ENCODE data around the gene RASSF1. TPM values are rescaled to one million over a fixed set of nuclear protein-coding genes. Genes with fewer than 3 reads are reported as not detected.

The RASSF1 gene
- total RNA-seq, 1 donor from 2014 or later, result 10.5 TPM

DNA sequence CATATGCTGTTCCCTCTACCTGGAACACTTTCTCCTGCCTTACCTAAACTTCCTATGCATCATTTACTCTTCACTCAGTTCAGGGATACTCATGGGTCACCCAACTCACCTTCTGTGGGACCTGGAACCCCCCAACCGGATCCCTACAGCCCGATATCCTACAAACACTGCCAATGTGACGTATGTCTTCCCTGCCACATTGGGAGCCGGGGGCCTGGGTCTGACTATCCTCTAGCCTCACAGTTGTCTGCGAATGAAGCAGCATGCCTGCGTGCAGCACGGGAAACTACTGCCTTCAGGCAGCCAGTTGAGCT, 9.5 kb upstream of the RASSF1 start:
- intact Hi-C loops (cut with micrococcal nuclease), result no loop called here
- no peak for ATAC-seq
- no peak for DNase-seq

DNA sequence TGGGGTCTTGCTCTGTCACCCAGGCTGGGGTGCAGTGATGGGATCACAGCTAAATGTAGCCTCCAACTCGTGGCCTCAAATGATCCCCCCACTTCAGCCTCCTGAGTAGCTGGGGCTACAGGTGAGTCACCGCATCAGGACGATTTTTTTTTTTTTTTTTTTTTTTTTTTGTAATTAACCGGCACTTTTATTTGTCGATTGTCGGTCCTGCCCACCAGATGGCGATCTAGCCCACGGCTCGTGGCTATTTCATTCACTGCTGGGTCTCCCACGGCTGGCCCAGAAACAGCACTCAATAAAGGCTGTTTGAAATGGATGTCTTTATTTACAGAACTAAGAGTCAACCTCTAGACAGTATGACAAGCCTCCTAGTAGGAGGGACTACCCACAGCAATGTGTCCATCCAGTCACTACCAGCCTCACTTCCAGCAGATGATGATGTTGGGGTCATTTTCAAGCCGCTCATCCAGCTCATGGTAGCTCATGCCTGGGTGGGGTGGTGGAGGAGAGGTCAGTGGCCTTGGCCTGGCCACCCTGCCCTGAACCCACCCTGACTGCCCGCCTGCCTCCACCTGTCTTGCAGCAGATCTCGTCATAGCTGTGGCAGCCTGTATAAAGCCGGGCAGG, 6.7 kb upstream of the RASSF1 start:
- no peak for ATAC-seq
- peak; percentile 77 for DNase-seq
- intact Hi-C loops (cut with micrococcal nuclease), result loop anchor here (5.0 kb wide), 1 partner anchor 195 kb away; no protein-coding TSS in a partner anchor

DNA sequence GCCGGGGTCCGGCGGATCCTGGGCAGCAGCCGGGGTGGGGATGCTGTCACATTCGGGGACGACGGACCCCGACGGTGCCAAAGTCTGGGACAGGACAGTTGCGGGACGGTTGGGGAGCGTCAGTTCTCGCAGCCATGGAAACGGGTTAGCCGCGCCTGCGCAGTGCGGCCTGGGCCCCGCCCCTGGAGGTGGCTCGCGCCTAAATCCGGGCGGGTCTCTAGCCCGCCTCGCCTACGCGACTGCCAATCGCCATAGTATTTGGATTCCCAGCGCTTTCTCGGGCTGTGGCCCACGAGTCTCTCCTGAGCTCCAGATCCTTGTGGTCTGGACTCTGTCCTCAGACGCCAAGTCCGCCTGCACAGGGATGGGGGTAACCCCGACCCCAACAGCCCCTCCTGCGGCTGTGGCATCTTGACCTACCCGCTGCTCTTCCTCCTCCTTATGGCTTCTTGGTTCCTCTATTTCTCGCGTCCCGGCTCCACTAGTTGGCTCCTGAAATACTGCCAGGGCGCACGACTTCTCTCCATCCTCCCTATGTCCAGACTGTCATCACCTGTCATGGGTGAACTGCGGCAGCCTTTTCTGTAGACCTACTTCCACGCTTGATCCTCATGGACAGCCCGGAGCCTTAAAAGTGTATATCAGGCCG, 5.1 kb upstream of the RASSF1 start, which contains the start of gene ZMYND10:
Gene ZMYND10, minus strand, starts transcription at position 147 of the 649 bp plus-strand sequence. CDS start 153 bp downstream, outside the sequence.
- peak; percentile 87 for DNase-seq
- intact Hi-C loops (cut with micrococcal nuclease), result loop anchor here (5.0 kb wide), 1 partner anchor 197 kb away; no protein-coding TSS in a partner anchor
- ATAC-seq, result peak; percentile 36

DNA sequence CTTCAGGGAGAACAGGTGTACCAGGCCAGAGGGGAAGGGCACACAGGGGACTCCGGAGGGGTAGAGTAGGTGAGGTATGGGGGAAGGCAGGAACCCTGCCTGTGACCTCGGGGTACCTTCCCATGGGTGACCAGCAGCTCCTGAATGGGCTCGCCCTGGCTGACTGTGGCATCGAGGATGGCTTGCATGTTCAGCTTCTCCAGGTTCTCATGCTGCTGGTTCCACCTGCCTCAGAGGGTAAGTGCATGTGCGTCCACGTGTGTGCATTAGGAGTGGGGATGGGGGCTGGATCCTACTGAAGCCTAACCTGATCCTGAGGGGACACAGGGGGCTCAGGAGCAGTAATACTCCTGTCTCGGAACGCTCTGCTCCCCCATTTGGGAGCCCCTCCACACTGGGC, 4.4 kb upstream of the RASSF1 start:
- DNase-seq (no peak), ATAC-seq (no peak)
- intact Hi-C loops (cut with micrococcal nuclease), result loop anchor here (5.0 kb wide), 1 partner anchor 197 kb away; no protein-coding TSS in a partner anchor

DNA sequence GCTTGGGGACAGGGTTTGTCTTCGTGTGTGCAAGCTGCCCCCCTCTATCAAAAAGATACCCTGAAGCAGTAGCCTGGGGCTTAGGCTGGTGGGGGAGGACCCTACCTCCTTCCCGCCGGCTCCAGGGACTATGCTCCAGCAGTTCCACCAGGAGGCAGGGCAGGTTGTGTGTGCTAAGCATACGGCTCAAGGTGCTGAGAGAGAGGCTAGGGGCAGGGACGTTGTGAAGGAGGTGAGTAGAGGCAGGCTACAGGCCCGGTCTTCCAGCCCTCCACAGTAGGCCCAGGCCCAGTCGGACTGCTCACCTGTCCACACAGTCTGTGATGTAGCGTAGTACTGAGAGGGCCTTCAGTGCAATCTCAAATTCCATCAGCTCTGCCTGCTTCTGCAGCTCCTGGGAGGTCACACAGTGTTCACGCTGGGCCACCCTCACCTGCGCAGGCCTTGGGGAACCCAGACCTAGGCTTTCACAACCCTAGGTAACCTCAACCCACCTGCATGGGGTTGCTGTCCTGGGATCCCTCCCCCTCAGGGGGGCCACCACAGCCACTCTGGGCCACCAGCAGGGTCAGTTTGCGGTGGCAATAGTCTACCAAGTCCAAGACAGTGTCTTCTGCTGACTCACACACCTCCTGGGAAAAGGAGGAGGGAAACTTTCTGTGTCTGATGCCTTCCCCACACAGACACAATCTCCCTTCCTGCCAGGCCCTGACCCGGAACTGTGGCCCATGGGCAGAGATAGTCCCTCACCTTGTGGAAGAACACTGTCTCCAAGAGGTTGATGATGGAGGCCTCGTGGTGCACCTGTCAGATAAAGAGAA, 2.4 kb upstream of the RASSF1 start:
- ATAC-seq (no peak), DNase-seq (no peak)
- intact Hi-C loops (cut with micrococcal nuclease), result no loop called here

DNA sequence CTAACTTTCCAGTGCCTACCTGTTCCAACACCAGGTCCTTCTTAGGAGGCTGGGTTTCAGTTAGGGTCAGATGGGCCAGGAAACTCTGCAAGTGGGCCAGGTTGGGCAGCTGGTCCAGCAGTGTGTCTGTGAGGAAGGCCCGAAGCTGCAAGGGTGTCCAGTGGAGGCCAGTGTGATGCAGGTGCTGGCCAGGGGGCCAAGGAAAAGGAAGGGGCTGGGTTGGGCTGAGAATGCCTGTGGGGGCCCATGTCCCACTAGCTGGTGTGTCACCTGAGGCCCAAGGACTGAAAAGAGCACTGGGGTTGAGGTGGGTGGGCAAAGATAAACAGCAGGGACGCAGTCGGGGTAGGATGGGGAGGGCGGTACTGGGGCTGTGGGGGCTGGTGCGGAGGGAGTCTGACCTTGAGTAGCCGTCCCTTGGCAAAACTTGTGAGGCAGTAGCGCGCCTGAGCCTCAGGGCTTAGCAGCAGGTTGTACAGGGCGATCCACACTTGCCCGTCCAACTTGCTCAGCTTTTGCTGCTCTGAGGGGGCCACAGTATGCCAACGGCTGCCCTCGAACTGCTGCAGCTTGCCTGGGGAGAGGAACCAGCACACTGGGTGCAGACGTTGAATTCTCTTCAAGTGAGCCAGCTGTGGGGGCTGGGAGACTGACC, 1.5 kb upstream of the RASSF1 start:
- ATAC-seq, result no peak
- DNase-seq, result no peak
- intact Hi-C loops (cut with micrococcal nuclease), result no loop called here

DNA sequence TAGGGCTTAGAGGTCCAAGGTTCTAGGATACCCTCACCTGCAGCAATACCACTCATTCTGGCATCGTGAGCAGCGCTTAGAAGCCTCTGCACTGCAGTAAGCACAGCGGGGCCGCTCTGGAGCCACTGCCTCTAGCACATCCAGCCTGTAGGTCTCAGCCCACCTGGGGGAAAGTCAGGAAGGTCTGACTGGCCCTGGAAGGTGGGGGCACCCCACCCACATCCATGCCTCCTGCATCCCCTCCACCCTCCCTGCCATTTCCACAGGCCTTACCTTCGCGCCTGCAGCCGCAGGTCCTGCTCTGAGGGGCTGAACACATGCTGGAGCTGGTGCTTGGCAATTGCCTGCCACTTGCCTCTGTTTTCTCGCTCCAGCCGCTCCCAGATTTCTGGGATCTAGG, 901 bp upstream of the RASSF1 start:
- ATAC-seq (no peak), DNase-seq (no peak)
- intact Hi-C loops (cut with micrococcal nuclease), result no loop called here

DNA sequence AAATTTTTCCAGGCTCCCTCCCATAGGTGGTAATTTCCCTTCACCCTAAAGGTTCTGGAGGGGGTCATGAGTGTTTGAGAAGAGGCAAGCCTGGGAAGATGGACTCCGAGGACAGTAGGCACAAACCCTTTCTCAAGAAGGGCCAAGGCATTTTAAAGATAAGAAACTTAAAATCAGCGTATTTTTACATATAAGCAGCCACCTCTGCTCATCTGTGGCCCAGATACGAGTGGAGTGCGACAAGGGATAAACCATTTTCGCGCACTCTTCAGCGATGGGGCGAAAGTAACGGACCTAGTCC, 539 bp downstream of the RASSF1 start:
- DNase-seq, result no peak
- intact Hi-C loops (cut with micrococcal nuclease), result no loop called here
- ATAC-seq, result no peak

DNA sequence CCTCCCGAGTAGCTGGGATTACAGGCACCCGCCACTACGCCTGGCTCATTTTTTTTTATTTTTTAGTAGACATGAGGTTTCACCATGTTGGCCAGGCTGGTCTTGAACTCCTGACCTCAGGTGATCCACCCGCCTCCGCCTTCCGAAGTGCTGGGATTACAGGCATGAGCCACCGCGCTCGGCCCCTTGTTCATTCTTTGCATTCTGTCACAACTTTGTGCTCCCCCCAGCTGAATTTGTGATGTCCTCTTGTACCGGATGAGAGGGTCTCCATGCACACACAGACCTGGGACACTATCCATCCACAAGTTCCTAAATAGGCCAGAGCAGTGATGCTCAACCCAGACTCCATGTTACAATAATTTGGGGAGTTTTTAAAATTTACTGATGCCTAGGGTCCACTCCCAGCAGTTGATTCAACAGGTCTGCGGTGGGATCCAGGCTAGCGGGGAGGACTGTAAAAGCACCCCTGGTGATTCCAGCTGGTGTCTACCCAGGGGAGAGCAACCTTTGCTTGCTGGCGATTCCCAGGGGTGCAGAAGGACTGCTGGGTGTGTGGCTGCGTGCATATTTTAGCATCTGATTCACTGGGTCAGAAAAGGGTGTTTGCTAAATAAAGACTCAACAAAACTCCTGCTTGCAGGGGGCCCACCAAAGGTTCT, 1.0 kb downstream of the RASSF1 start:
- intact Hi-C loops (cut with micrococcal nuclease), result no loop called here
- ATAC-seq (no peak), DNase-seq (no peak)

DNA sequence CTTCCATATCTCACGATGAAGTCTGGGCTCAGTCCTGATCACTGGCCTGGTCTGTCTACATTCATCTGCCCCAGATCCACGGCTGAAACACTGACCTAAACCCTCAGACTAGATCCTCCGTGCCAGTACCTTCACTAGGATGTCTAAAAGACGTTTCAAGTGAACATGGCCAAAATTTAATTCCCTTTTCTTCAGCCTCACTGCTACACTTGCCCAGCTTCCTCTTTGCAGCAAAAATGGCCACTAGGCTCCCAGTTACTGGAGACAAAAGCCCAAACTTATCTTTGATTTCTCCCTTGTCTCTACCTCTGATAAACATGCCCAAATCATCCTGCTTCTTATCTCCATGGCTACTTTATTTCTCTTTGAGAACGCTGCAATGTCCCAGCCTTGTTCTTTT, 1.7 kb downstream of the RASSF1 start:
- no peak for ATAC-seq
- no peak for DNase-seq
- intact Hi-C loops (cut with micrococcal nuclease), result no loop called here

DNA sequence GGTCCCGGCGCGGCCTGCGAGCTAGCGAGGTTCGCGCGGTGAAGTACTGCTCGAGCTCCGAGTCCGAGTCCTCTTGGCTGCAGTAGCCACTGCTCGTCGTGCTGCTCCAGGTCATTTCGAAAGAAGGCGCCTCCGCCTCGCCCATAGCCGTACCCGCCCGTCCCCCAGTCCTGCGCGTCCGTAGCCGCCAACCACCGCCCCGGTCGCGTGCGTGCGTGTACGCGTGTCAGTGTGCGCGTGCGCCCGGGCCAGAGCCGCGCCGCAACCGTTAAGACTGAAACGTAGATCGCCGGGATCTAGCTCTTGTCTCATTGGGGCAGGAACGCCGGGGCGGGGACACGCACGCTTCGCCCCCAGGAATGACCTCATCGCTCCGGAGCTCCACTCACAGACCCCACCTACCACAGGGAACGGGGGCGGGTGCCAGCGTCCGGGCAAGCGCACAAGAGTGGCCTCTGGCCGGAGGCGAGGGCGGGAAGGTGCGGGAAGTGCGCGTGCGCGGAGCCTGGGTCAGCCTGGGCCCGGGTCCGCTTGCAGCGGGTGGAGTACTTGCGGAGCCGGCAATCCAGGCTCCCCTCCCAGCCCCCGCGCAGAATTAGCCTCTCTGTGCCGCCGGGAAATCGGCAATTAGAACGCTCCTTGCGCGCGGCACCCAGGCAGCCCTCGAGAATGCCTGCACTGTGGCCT, 3.3 kb downstream of the RASSF1 start:
- DNase-seq, result peak; percentile 100
- intact Hi-C loops (cut with micrococcal nuclease), result no loop called here

DNA sequence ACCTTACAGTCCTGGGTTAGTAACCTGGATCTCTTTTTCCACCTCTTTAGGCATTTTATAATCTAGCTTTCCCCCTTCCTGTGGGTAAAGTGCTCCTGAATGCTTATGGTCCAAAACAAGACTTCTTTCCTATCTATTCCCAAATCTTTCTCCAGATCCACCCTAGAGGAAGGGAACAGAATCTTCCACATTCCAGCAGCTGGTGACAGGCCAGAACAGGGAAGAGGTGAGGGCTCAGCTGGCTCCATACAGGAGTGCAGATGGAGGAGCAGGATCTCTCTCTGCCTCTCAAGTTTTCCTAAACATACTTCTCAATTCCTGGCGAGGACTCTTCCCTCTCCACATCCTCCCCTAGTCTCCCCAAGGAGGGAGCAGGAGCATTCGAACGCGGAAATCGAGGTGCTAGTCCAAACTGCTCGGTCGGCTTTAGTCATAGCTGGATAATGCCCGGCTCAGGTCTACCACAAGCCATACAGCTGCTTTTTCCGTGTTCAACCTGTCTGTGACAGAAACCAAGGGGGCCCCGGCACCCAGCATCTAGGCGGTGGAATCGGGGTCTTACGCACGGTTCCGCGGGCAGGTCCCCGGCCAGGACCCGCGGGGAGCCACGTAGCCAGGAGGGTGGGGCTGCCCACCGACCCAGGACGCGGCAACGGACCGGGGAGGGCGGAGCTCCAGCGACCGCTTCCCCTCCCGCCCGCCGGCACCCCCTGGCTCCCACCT, 4.0 kb downstream of the RASSF1 start:
- ATAC-seq, result no peak
- no peak for DNase-seq
- intact Hi-C loops (cut with micrococcal nuclease), result no loop called here

More for the DNA sequence above, 3.3 kb downstream of the RASSF1 start:
- ATAC-seq, result peak; percentile 87

DNA sequence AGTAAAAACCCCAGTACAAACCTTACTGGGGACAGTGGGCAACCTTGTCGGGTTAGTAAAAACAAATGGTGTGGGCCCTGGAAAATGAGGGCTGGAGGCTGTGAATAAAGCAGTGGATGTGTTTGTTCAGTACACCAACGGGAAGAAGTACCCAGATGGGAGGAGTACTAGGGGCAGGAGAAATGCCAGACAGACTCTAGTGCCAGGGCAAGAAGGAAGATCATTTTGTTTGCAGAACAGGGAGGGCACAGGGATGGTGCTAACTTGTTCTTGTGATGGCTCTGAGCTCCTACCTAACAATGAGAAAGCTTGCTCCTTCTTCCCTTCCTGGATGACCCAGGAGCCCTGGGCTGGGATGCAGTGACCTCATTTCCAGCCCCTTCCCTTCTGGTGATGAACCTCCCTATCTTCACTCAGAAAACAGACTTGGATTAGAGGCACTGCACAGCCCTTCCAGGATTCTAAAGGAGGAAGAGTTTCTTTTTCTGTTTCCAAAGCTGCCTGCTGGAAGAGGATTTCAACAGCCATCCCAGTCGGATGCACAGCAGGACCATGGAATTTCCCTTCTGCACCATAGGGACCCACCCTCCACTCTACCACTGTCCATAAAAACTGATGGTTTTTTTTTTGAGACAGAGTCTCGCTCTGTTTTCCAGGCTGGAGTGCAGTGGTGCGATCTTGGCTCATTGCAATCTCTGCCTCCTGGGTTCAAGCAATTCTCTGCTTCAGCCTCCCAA, 6.1 kb downstream of the RASSF1 start:
- DNase-seq (no peak), ATAC-seq (no peak)
- intact Hi-C loops (cut with micrococcal nuclease), result no loop called here

DNA sequence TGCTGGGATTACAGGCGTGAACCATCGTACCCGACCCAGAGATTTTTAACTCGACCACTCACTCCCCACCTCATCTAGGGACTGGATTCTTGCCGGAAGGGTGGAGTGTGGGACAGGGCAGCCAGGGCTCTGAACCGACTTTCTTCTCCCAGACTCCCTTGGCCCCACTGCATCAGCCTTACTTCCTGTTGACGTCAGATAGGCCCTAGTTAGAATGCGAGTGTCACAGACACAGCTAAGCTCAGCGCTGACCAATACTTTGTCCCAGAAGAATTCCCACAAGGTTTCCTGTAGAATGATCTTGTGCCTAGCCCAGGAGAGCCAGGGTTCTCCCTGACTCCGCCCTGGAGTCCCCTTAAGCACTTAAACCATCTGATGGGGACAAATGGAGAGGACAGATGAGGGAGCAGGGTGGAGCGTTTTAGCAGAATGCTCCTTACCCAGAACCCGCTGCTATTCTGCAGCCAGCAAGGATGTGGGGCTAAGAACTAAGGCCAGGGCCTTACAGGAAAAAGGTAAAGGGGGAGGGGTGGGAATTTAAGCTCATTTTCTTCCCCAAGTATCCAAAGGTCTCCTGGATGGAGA, 6.8 kb downstream of the RASSF1 start:
- peak; percentile 58 for DNase-seq
- ATAC-seq, result peak; percentile 30
- intact Hi-C loops (cut with micrococcal nuclease), result no loop called here

DNA sequence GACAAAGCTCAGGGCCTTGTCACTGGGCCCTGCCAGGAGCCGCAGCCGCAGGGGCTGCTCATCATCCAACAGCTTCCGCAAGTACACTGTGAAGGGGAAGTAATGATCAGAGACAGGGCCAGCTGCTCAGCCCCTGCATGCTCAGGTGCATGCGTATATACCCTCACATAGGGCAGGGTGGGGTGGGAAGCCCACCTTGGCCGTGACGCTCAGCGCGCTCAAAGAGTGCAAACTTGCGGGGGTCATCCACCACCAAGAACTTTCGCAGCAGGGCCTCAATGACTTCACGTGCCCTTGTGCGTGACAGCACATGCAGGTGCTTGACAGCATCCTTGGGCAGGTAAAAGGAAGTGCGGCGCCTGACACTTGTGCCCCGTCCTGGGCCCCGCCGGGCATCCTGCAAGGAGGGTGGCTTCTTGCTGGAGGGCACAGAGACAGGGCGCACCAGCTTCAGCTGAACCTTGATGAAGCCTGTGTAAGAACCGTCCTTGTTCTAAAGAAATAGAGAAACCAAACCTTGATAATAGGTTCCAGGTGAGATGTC, 9.2 kb downstream of the RASSF1 start:
- intact Hi-C loops (cut with micrococcal nuclease), result no loop called here
- ATAC-seq, result no peak
- peak; percentile 22 for DNase-seq

DNA sequence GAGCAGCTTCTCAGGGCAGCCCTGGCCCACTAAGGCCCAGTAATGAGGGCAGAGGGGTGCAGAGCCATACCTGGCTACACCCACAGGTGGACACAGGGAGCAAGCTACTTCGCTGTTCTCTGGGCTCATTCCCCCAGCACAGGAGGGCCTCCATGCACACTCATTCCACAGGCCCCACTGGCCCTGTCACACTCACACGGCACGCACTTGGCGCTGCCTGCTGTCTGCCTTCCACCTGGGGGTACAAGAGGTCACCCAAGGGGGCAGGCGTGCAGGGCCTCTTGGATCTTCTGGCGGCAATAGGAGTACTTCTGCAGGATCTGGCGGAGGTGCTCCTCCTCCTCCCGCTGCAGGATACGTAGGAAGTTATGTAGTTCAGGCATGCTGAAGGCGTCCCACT, 10.3 kb downstream of the RASSF1 start:
- no peak for DNase-seq
- intact Hi-C loops (cut with micrococcal nuclease), result no loop called here
- no peak for ATAC-seq
